OCI-LY7 (cell line): Measurements from ENCODE around the gene ISG15.

Source experiments
- CTCF ChIP-seq: fragments of 200-600 bp; sonication (generic); conservative IDR thresholded peaks from 2 replicates; pipeline ENCODE4 v1.5.1; 2014; ENCODE audit warnings: mild to moderate bottlenecking, antibody characterized with exemption, low read length, moderate library complexity, mixed read lengths
- EZH2phosphoT487 ChIP-seq: fragments of 200-600 bp; sonication (generic); IDR thresholded peaks from 2 replicates; pipeline ENCODE4 v1.6.1; 2018; ENCODE audit warnings: low read depth, borderline replicate concordance, mild to moderate bottlenecking, mixed run types, antibody characterized with exemption, low read length, moderate library complexity, mixed read lengths

- TF ChIP-seq CTCF (no peak), EZH2phosphoT487 (no peak)
These were observed 47.1 kb upstream of the ISG15 start, which contains the start of gene PLEKHN1 for GRCh38 chr1:966135-966703.
